ENCODE data around the gene DIP2C.

Gene DIP2C

DNA sequence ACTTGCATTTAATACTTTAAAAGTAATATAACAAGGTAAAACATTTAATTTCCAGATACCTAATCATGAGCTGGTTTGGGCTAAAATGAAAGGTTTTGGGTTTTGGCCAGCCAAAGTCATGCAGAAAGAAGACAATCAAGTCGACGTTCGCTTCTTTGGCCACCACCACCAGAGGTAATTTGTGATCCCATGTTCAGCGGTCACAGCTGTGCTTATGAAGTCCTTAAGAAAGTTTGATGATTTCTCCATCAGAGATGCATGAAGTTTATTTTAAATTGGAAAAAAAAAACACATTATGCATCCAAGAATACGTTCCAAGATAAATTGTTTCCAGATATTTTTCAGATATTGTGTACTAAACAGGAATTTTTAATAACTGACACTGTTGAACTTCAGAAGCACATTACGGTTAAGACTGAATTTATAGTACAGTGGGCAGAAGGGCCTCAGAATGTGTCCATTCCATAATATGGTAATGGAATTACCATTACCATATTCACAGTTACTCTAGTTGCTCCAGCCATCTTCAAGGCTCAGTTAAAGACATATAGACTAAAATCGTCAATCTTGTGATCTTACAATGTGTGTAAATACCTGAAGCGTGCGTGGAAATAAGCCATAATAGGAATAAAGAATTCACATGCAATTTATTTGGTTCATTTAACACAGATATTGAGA, 447.4 kb downstream of the DIP2C start:
- DNase-seq: no peak

DNA sequence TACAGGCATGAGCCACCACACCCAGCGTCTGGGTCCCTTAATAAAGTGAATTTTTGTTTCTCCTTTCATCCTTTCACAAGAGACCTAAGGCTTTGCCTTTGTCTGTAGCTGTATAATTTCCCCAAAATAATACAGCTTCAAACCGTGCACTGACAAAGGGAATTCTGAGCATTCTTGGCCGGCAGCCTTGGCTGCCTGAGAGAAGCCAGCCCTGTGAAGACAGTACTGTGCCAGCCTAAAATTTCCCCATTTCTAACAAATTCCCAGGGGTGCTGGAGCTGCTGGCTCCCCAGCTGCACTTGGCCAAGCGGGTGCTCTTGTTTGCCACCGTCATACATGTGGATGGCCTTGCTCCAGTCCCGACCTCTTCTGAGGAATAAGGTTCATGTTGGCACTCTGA, 448.0 kb downstream of the DIP2C start:
- no peak for DNase-seq

DNA sequence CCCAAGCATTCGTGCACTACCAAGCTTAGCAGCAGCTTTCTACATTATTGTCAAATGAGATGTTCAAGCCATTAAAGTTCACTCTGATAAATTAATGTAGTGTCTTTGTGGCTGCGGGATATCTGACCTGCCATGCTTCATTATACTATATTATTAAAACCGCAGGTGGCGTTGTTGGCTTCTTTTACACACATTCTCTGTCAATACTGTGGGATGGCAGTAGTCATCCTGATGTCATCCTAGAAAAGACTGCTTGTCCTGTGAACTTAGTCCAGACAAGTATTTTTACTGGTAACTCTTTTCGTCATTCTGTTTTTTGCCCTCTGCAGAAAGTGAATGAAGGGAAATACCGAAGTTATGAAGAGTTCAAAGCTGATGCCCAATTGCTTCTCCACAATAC, 450.4 kb downstream of the DIP2C start:
- no peak for DNase-seq

DNA sequence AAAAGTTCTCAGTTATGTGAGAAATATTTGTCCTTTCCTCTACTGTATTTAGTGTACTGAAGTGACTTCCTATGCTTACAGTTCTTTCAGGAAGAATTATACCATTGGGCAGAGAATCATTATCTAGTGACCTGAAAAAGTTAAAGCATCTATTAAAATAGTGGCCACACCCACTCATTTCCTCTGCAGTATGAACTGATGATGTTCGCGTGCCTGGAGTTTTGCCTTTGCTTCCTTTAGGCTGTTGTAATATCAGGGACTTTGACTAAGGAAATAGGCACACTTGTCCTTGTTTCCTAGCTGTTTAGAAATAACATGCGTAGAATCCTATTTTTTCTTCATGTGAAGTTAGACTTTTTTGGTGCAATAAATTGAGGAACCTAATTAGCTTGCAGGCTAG, 453.6 kb downstream of the DIP2C start:
- no peak for DNase-seq

DNA sequence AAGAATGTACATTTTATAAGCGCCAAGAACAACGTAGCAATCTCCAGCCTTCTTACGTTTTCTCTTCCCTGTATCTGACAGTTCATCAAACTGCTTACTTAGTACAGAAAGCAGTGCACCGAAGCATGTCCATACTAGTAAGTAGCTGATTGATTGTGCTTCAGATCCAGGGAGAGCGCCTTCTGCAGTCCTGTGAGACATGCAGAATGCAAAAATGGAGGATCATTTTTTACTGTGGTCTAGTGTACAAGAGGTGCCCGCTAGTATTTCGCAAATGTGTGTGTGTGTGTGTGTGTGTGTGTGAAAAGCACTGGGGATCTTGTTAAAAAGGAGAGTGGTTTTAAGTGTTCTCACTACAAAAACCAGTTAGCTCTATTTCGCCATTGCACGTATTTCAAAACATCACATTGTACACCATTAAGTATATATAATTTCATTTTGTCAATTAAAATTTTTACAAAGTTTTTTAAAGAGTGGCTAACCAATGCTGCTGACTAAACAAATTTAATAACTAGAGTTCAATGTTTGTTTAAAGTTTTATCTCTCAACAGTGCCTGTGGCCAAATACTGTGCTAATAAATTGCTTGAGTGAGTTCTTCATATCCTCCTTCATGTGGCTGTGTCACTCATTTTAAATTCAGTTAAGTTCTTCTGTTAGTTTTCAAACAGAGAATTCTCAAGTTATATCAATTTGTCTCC, 454.6 kb downstream of the DIP2C start:
- DNase-seq: no peak

DNA sequence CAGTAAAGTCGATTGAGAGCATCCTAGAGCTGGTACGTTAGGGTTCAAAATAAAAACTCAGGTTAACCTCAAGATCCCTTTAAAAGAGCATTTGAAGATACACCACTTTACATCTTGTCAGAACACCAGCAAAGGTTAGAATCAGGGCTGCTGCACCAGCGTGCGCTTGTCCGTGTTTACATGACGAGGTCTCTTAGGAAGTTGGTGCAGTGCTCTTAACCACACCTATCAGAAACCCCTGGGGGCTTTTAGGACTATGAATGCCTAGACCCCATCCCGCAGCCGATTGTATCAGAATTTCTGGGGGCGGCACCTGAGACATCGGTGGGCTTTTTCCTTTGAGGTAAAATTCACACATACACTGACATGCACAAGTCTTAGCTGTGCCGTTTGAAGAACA, 456.6 kb downstream of the DIP2C start:
- no peak for DNase-seq

DNA sequence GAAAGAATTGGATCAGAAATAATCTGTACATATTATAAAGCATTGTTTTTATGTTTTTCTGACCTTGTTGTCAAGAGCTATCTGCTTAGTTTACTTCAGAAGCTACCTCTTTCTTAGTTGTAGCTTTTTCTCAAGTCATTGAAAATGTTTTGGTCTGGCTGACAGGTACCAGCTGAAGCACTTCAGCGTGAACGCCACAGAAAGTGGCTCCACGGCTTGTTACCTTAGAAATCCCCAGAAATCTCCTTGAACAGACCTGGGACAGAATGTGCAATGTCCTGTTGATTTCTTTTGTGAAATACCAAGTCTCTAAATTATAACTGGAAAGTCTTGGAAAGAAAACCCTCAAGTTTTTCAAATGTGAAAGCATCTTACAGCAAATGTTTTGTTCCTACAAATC, 457.4 kb downstream of the DIP2C start:
- no peak for DNase-seq

DNA sequence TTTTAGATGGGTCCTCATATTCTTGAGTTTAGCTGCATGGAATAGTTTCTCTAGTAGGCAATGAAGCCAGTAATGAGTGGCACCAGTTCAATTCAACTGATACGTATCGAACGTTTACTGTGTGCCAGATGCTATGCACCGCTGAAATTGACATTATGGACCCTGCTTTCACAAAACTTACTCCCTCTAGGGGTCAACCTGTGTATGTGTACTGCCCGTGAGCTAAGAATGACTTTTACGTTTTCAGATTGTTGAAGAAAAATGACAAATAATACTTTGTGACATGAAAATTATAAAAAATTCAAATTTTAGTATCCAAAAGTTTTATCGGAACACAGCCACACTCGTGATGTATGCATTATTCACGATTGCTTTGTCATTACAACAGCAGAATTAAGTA, 458.7 kb downstream of the DIP2C start:
- no peak for DNase-seq

DNA sequence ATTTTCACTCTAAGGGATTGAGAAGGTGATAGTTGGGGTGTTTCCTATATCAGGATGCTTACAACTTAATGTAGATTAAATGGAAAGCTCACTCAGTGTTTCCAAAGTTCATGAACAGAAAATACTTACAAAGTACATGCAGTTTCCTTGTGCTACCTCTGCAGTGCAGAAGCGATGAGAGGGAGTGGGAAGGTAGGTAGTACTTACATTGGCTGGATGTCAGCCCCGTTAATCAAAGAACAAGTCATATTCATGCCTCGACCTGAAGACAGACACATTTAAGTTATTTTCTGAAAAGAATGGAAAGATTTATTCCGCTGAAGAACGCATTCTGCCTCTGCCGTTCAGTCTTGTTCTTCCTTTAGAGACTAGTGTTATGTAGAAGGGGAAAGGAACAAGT, 461.1 kb downstream of the DIP2C start:
- DNase-seq: no peak

DNA sequence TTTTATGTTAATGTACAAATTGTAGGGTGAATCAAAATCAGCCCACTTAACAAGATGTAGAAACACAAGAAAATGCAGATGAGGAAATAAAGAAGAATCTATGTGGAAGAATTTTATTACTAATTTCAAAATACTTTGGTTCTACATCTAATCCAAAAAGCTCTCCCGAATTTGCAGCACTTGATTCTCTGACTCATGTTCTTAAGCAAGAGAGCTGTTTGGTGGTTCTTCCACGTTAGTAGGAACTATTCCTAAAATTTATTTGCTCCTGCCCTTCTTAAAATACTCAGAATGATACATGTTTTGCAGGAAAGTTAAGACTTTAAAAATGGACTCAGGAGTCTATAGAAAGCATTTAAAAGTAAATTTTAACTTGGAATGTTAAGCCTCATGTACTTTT, 462.5 kb downstream of the DIP2C start:
- DNase-seq: no peak

DNA sequence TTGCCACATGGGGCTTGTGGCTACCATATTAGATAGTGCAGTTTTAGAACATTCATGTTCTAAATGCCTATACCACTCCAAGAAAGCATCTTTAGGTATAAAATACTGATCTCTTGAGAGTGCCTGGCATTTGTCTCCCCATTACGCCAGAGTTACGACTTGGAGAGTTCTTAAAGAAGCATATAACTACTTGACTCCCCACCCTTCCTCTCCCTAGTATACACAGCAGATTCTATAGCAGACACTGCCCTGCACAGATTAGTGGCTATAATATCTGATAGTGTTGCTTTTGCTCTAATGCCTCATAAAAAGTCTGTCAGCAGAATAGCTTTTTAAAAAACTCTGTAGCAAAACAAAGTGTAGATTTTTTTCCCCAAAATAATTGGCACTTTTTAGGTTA, 463.4 kb downstream of the DIP2C start:
- DNase-seq: no peak

DNA sequence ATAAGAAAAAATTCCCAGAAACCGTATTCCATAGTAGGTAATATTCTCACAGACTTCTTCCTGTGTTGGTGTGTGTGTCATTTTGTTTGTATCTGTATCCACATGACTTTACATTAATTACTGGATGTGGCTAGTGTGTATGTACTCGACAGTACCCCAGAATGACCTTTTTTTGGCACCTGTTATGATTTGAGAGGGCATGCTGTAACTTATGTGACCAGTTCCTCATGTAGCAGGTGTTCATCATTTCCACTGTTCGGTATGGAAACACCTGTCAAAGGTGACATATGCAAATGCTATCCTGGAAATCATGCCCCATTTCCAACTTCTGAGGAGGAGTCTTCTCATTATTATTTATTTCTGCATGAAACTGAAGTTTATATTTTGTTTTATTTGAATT, 464.9 kb downstream of the DIP2C start:
- no peak for DNase-seq

Measured in effector CD4-positive, alpha-beta T cell (primary cell).